Uterus (tissue), 2 donors: ENCODE measurements around the gene TRAF4.

Experiments
- CTCF ChIP-seq, 4 experiments: fragments of 200-600 bp in 2 of 4; fragments of 450-650 bp in 2 of 4; sonication (generic) in 2 of 4; IDR thresholded peaks; one replicate each; pipeline ENCODE4 v1.5.1; 2016 to 2019; ENCODE audit warnings: antibody characterized with exemption in 4 of 4, mild to moderate bottlenecking in 2 of 4, moderate library complexity in 1 of 4
- POLR2A ChIP-seq, 2 donors: fragments of 450-650 bp; IDR thresholded peaks; one replicate each; pipeline ENCODE4 v1.6.1; 2016; ENCODE audit warnings: antibody characterized with exemption in 2 of 2, mild to moderate bottlenecking in 1 of 2, moderate library complexity in 1 of 2

DNA sequence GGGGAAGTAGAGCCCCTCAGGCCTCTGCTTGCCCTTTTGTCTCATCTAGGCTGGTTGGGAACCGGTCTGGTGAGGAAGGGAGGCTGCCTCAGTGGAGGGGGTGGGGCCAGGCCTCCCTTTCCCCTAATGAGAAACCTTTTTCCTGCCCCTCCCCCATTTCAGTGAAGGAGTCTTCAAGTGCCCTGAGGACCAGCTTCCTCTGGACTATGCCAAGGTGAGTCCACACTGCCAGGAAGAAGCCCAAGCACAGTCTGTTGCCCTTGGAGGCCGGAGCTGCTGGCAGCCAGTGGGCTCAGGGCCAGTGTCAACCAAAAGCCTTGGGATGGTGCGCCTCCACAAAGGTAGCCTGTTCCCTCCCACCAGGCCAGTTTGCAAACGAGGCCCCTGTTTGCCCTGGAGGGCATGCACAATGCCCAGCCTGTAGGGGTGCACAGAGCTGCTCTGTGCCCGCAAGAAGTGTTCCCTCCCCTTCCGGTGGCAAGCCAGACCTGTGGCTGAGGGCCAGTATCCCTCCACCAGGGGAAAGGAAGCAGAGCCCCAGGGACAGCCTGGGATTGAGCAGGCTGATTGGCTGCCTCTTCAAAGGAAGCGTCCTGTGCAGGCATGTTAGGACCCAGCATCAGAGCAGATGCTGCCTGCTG is 3.4 kb downstream of the TRAF4 start:
- TF ChIP-seq POLR2A (IDR thresholded peaks at IDR 0.05), result no peak
- no peak for TF ChIP-seq CTCF (IDR thresholded peaks at IDR 0.05)
